Measurements from ENCODE around the gene SH3BGRL3. TPM values are rescaled to one million over a fixed set of nuclear protein-coding genes. Genes with fewer than 3 reads are reported as not detected.
"Not testable (repeated sequence)": the region's sequence is repeated elsewhere in the genome, so short reads cannot be mapped to it uniquely, and the experiment has no call there.

SH3BGRL3 gene
- total RNA-seq, 1 experiment from 2014 or later, result 143 TPM

DNA sequence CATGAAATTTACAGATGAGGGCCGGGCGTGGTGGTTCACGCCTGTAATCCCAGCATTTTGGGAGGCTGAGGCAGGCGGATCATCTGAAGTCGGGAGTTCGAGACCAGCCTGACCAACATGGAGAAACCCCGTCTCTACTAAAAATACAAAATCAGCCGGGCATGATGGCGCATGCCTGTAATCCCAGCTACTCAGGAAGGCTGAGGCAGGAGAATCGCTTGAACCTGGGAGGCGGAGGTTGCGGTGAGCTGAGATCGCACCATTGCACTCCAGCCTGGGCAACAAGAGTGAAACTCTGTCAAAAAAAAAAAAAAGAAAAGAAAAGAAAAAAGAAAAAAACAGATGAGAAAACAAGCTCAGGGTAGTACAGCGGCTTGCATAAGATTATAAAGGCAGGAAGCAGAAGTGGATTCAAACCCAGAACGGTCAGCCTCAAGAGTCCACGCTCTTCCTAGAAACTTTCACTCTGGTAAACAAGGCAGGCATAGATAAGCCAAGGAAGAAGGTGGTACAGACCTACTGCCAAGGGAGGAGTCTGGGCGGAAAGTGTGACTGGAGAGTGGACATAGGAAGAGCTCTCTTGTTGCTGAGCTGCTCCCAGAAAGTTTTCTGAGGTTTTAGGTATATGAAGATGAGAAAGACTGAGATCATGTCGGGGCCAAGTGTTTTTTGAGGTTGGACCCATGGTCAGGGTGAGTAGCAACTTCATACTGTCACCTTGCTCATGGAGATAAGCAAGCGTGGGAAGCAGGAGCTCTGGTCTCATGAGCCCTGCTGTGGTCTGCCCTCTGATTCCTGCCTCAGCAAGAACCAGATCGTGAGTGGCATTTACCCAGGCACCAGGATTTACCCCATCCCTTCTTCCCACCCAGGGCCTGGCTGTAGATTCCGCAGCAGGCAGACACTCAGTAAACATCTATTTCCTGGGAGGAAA lies 28.3 kb downstream of the SH3BGRL3 start:
- H3K4me3 ChIP-seq (ENCODE audit: low read length); H3K36me3 ChIP-seq (ENCODE audit: insufficient read depth, low read length); H3K27me3 ChIP-seq (ENCODE audit: low read length); DNase-seq; H4K20me1 ChIP-seq (ENCODE audit: insufficient read depth, low read depth, low read length); H3K9ac ChIP-seq (ENCODE audit: low read length); H2AFZ ChIP-seq (ENCODE audit: low read length); H3K9me2 ChIP-seq (replicated peaks; ENCODE audit: insufficient read depth, low read length); H3K9me3 ChIP-seq (ENCODE audit: low read length): not testable (repeated sequence)
- Histone ChIP-seq H3K4me2 (ENCODE audit: low read depth, low read length, poor library complexity, severe bottlenecking) (peak overlapping the region; percentile 92), H3K4me1 (ENCODE audit: low read length) (peaks cover 30% of the 10 kb centered on the region), H3K79me2 (ENCODE audit: low read length) (peaks cover 22% of the 10 kb centered on the region), H3K27ac (ENCODE audit: low read length) (peak overlapping the region; percentile 92)

DNA sequence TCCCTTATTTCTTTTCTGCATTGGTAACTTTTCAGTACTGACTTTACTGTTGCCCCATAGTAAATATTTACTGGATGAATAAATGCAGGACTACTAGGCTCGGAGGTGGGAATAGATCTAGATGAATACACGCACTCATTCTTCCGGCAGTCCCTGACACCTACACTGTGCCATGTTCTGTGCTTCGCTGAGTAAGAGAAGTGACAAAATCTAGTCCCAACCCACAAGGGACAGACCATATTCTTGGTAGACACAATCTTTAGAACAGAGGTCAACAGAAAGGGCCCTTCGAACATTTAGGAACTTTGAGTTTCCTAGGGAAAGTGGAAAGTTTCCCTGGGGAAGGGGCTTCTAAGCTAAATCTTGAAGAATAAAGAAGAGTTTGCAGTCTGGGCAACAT lies 34.6 kb downstream of the SH3BGRL3 start:
- peaks cover 10% of the 10 kb centered on the region for H3K79me2 ChIP-seq (ENCODE audit: low read length)
- no peak for DNase-seq
- no peak overlapping the region for H3K27ac ChIP-seq (ENCODE audit: low read length)
- H2AFZ ChIP-seq (ENCODE audit: low read length), result no peak overlapping the region
- no peak overlapping the region for H3K4me2 ChIP-seq (ENCODE audit: low read depth, low read length, poor library complexity, severe bottlenecking)
- H3K36me3 ChIP-seq (ENCODE audit: insufficient read depth, low read length), result no peaks in the 10 kb centered on the region
- no peak overlapping the region for H3K4me3 ChIP-seq (ENCODE audit: low read length)
- H3K9ac ChIP-seq (ENCODE audit: low read length), result no peak overlapping the region
- H3K27me3 ChIP-seq (ENCODE audit: low read length), result no peaks in the 10 kb centered on the region
- no peaks in the 10 kb centered on the region for H3K9me3 ChIP-seq (ENCODE audit: low read length)
- H3K4me1 ChIP-seq (ENCODE audit: low read length), result peaks cover 52% of the 10 kb centered on the region
- H4K20me1 ChIP-seq (ENCODE audit: insufficient read depth, low read depth, low read length), result no peaks in the 10 kb centered on the region
- no peaks in the 10 kb centered on the region for H3K9me2 ChIP-seq (replicated peaks; ENCODE audit: insufficient read depth, low read length)

DNA sequence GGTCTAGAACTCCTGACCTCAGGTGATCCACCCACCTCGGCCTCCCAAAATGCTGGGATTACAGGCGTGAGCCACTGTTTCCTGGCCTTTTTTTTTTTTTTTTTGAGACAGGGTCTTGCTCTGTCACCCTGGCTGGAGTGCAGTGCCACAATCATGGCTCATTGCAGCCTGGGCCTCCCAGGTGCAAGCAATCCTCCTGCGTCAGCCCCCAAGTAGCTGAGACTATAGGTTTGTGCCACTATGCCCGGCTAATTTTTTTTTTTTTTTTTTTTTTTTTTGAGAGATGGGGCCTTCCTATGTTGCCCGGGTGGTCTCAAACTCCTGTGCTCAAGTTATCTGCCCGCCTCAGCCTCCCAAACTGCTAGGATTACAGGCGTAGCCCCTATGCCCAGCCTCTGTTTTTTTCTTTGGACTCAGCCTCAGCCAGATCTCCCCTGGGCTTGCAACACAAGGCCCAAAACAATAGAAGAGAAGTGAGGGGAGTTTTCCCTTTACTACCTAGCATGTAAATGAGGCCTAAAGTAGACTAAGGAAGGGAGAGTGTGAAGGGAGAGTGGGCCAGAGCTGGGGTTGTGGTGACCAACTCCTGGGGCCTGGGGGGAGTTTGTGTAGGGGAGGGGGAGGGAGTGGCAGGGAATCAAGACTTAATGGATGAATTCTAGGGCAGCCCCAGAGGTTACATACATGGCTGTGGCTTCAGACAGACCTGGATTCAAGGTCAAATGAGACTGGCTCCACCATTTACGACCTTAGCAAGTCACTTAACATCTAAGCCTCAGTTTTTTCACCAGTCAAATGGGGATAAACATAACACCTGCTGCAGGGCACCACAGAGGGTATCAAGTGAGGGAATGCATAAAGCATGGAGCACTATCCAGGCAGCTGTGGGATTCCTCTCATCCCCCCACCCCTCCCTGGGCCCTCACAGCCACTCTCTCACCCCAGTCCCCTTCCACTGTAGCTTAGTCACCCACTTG lies 36.3 kb downstream of the SH3BGRL3 start:
- Histone ChIP-seq H3K27ac (ENCODE audit: low read length) (peak overlapping the region; percentile 87), H3K9me3 (ENCODE audit: low read length) (no peaks in the 10 kb centered on the region), H3K4me2 (ENCODE audit: low read depth, low read length, poor library complexity, severe bottlenecking) (peak overlapping the region; percentile 89), H3K9ac (ENCODE audit: low read length) (peak overlapping the region; percentile 54), H4K20me1 (ENCODE audit: insufficient read depth, low read depth, low read length) (no peaks in the 10 kb centered on the region), H3K4me1 (ENCODE audit: low read length) (peaks cover 69% of the 10 kb centered on the region), H3K4me3 (ENCODE audit: low read length) (peak overlapping the region; percentile 37; the same call in 1 of the 2 replicates), H3K27me3 (ENCODE audit: low read length) (no peaks in the 10 kb centered on the region), H3K9me2 (replicated peaks; ENCODE audit: insufficient read depth, low read length) (no peaks in the 10 kb centered on the region), H3K36me3 (ENCODE audit: insufficient read depth, low read length) (no peaks in the 10 kb centered on the region), H3K79me2 (ENCODE audit: low read length) (peaks cover 10% of the 10 kb centered on the region), H2AFZ (ENCODE audit: low read length) (no peak overlapping the region)
- DNase-seq, result peak; percentile 54

DNA sequence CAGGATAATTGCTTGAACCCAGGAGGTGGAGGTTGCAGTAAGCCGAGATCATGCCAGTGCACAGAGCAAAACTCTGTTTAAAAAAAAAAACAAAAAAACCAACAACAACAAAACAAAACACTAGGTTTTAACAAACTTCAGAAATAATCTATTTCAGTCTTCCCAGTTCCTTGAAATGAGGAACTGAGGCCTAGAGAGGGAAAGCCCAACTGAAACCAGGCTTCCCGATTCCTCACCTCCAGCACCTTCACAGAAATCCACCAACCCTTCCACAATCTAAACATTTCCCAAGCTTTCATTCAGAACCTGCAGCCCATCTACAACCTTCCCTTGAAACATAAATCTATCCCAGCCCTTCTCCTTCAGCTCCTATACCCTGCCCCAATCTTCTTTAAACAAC lies 37.3 kb downstream of the SH3BGRL3 start:
- Histone ChIP-seq H3K79me2 (ENCODE audit: low read length) (peaks cover 10% of the 10 kb centered on the region), H3K9ac (ENCODE audit: low read length) (peak overlapping the region; percentile 87), H3K4me1 (ENCODE audit: low read length) (peaks cover 75% of the 10 kb centered on the region), H4K20me1 (ENCODE audit: insufficient read depth, low read depth, low read length) (no peaks in the 10 kb centered on the region), H3K27me3 (ENCODE audit: low read length) (no peaks in the 10 kb centered on the region), H3K9me2 (replicated peaks; ENCODE audit: insufficient read depth, low read length) (no peaks in the 10 kb centered on the region), H3K27ac (ENCODE audit: low read length) (peak overlapping the region; percentile 87), H3K4me3 (ENCODE audit: low read length) (peak overlapping the region; percentile 80), H3K4me2 (ENCODE audit: low read depth, low read length, poor library complexity, severe bottlenecking) (peak overlapping the region; percentile 89), H2AFZ (ENCODE audit: low read length) (0 out of 2 replicates have a peak overlapping the region, but pooled peaks have one; percentile 19), H3K9me3 (ENCODE audit: low read length) (no peaks in the 10 kb centered on the region), H3K36me3 (ENCODE audit: insufficient read depth, low read length) (peaks cover 5% of the 10 kb centered on the region; the same call in 1 of the 2 replicates)
- DNase-seq, result no peak

DNA sequence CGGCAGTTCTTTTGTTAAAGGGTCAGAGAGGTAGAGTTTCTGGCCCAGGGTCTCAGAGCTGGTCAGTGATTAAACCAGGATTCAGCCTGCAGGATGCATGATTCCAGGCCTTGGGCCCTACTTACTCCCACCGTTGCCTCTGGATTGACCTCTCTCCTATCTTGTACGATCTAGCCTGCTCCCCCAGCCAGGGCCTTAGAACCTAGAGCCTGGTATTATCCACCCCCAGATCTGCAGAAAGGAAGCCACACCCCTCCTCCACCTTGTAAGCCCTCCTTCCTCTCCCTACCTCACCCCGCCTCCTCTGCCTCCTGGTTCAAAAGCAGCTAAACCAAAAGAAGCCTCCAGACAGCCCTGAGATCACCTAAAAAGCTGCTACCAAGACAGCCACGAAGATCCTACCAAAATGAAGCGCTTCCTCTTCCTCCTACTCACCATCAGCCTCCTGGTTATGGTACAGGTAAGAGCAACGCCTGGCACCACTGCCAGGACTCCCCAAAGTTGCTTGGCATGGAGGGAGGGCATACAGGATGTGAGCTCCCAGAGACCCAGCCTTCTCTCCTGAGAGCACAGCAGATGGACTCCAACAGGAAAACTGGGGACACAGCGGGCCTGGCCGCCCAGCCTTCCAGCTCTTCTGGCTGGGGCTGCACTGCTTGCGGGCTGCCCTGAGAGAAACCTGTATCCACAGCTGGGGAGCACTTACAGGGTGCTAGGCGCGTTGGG lies 37.9 kb downstream of the SH3BGRL3 start, which contains the start of gene CD52:
Gene CD52, plus strand, starts transcription at position 347 of the 726 bp plus-strand sequence. Its CDS starts 60 bp downstream, at position 407.
- H3K27ac ChIP-seq (ENCODE audit: low read length), result peak within 1 kb of the TSS; percentile 87
- peaks cover 75% of the 10 kb centered on the region for H3K4me1 ChIP-seq (ENCODE audit: low read length)
- no peaks in the 10 kb centered on the region for H3K9me3 ChIP-seq (ENCODE audit: low read length)
- H2AFZ ChIP-seq (ENCODE audit: low read length), result 0 out of 2 replicates have a peak within 1 kb of the TSS, but pooled peaks have one; percentile 19
- peak; percentile 93 for DNase-seq
- H3K4me2 ChIP-seq (ENCODE audit: low read depth, low read length, poor library complexity, severe bottlenecking), result peak within 1 kb of the TSS; percentile 89
- H4K20me1 ChIP-seq (ENCODE audit: insufficient read depth, low read depth, low read length), result no peaks in the 10 kb centered on the region
- H3K4me3 ChIP-seq (ENCODE audit: low read length), result peak within 1 kb of the TSS; percentile 80
- H3K27me3 ChIP-seq (ENCODE audit: low read length), result no peaks in the 10 kb centered on the region
- peaks cover 10% of the 10 kb centered on the region for H3K79me2 ChIP-seq (ENCODE audit: low read length)
- no peaks in the 10 kb centered on the region for H3K9me2 ChIP-seq (replicated peaks; ENCODE audit: insufficient read depth, low read length)
- peak within 1 kb of the TSS; percentile 87 for H3K9ac ChIP-seq (ENCODE audit: low read length)
- peaks cover 7% of the 10 kb centered on the region; the same call in 1 of the 2 replicates for H3K36me3 ChIP-seq (ENCODE audit: insufficient read depth, low read length)

DNA sequence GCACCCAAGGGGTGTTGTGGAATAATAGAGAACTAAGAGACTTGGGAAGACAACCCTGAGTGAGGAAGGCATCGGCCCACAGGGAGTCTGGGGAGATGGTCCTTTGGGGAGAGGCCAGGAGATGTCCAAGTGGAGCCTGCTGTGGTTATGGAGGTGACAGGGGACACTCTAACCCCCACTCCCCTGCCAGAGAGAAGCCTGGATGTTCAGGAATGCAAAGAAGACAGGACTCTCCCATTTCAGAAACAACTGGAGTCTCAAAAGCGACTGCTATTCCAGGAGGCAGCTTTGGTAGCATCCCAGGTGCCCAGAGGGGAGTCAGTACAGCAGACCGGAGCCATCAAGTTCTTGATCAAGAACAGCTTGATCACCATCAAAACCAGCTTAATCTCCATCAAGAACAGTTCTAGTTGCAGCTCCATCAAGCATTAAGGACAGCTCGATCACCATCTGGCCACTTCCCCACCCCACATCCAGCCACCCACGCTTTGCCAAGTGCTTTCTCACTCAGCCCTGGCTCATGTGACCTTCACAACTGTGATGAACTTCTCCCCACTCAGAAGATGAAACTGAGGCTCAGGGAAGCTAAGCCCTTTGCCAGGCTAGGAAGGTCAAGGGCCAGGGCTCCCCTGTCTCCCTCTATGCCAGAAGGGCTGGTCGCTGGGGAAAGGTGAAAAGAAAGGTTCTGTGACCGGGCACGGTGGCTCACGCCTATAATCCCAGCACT lies 38.6 kb downstream of the SH3BGRL3 start:
- Histone ChIP-seq H3K4me3 (ENCODE audit: low read length) (peak overlapping the region; percentile 80), H3K36me3 (ENCODE audit: insufficient read depth, low read length) (peaks cover 7% of the 10 kb centered on the region; the same call in 1 of the 2 replicates), H3K9me3 (ENCODE audit: low read length) (no peaks in the 10 kb centered on the region), H3K4me1 (ENCODE audit: low read length) (peaks cover 75% of the 10 kb centered on the region), H4K20me1 (ENCODE audit: insufficient read depth, low read depth, low read length) (no peaks in the 10 kb centered on the region), H3K9me2 (replicated peaks; ENCODE audit: insufficient read depth, low read length) (no peaks in the 10 kb centered on the region), H2AFZ (ENCODE audit: low read length) (no peak overlapping the region), H3K4me2 (ENCODE audit: low read depth, low read length, poor library complexity, severe bottlenecking) (peak overlapping the region; percentile 89), H3K27ac (ENCODE audit: low read length) (peak overlapping the region; percentile 87), H3K9ac (ENCODE audit: low read length) (peak overlapping the region; percentile 87), H3K27me3 (ENCODE audit: low read length) (no peaks in the 10 kb centered on the region), H3K79me2 (ENCODE audit: low read length) (peaks cover 10% of the 10 kb centered on the region)
- peak; percentile 63 for DNase-seq

DNA sequence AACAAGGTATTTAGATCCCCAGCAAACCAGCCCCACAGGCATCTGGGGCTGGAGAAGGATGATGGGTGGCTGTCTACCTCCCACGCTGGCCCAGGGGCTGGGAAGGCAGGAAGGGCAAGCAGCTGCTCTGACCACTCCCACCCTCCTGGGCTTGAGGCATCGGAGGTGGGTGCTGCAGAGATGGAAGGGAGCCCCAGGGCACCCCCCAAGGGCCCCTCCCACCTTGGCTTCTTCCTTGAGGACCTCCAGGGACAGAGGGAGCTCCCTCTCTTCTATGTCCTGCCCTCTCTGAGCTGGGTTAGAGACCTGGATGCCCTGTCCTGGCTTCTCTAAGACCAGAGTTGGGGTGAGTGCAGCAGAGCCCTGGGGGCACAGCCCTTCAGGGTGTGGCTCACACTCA lies 41.0 kb downstream of the SH3BGRL3 start:
- Histone ChIP-seq H3K4me3 (ENCODE audit: low read length) (no peak overlapping the region), H3K27me3 (ENCODE audit: low read length) (no peaks in the 10 kb centered on the region), H3K9me3 (ENCODE audit: low read length) (no peaks in the 10 kb centered on the region), H3K9ac (ENCODE audit: low read length) (peak overlapping the region; percentile 33), H3K79me2 (ENCODE audit: low read length) (peaks cover 10% of the 10 kb centered on the region), H3K4me2 (ENCODE audit: low read depth, low read length, poor library complexity, severe bottlenecking) (peak overlapping the region; percentile 12), H4K20me1 (ENCODE audit: insufficient read depth, low read depth, low read length) (no peaks in the 10 kb centered on the region), H3K27ac (ENCODE audit: low read length) (peak overlapping the region; percentile 87), H3K36me3 (ENCODE audit: insufficient read depth, low read length) (peaks cover 7% of the 10 kb centered on the region; the same call in 1 of the 2 replicates), H2AFZ (ENCODE audit: low read length) (no peak overlapping the region), H3K9me2 (replicated peaks; ENCODE audit: insufficient read depth, low read length) (no peaks in the 10 kb centered on the region), H3K4me1 (ENCODE audit: low read length) (peaks cover 59% of the 10 kb centered on the region)
- DNase-seq, result no peak
